Endothelial cell of hepatic sinusoid (primary cell): ENCODE results near the gene BFSP2.
"Not testable (repeated sequence)": the region's sequence is repeated elsewhere in the genome, so short reads cannot be mapped to it uniquely, and the experiment has no call there.

ENCODE experiments used
- in situ Hi-C: cut with HindIII; loops from 2 replicates; pipeline ENCODE4 v1.10.0; 2017; ENCODE audit warnings: low sequenced_read_pairs

The BFSP2 gene

DNA sequence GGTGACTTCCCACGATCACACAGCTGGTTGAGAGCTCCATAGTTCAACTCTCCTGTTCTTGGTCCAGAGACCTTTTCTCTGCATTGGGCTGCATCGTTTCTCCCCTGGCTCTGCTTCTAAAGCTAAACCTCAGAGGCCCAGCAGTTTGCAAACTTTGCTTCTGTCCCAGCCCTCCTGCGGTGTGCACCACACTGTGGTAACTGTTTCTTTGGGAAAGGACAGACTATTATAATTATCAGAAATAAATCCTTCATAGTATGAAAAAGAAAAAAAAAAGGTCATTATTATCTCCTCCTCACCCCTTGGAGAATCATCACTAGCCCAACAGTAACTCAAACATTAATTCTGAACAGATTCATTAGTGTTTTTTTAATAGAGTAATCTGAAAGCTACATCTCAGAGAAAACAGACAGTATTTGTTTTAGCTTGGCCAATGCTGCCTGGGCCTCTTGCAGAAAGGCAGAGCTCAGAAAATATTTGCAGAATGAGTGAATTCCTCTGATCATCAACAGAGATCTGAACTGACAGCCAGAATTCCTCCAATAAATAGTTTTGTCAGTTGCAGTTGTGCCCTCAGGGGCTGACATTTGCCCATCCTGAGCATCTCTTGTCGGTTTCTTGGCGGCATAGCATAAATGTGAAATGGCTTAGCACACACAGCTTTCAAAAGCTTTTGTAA lies 52.9 kb downstream of the BFSP2 start:
- in situ Hi-C loops, result loop anchor here (5.0 kb wide), 1 partner anchor 45 kb away; no protein-coding TSS in a partner anchor

DNA sequence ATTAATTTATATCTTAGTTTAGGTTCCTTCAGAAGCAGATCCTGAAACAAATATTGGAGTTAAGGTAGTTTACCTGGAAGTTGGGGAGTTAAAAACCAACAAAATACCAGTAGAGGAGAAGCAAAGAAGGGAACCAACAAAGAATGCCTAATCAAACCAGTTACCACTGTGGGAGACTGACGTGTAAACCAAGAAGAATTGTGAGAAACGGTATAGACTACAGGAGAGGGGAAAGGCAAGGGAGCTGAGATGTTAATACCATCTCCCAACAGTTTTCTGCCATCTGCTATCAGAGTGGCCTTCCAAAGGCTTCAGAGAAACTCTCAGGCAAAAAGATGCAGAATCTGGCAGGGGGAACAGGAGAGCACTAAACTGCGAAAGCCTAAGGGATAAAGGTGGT lies 53.5 kb downstream of the BFSP2 start:
- in situ Hi-C loops, result loop anchor here (5.0 kb wide), 1 partner anchor 44 kb away; no protein-coding TSS in a partner anchor

DNA sequence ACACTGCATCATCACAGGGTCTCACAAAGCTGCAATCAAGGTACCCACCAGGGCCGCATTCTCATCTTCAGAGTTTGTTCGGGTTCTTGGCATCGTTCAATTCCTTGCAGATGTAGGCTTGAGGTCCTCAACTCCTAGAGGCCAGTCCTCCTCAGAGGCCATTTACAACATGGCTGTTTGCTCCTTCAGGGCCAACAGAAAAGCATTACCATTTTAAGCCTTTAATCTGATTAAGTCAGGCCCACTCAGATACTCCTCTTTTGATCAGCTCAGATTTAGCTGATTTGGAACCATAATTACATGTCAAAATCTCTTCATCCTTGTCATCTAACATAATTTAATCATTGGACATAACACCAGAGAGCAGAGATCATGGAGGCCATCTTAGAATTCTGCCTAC lies 55.4 kb downstream of the BFSP2 start:
- in situ Hi-C loops, result no loop called here

DNA sequence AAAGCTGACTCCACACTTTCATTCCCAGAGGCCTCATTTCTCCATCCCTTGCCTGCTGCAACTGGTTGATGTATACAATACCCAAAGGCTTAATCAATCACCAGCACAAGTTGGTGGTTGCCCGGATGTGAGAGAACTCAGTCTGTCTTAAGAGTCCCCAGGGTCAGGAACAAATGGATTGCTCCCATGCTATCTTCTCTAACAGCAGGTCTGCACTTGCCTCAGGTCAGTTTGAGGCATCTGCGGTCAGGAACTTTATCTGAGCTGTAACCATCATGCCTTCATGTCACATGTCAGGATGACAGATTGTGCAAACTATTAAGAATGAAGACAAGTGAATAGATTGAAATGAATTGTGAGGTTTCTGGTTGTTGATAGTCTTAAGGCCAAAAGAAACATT lies 56.1 kb downstream of the BFSP2 start:
- in situ Hi-C loops, result no loop called here

DNA sequence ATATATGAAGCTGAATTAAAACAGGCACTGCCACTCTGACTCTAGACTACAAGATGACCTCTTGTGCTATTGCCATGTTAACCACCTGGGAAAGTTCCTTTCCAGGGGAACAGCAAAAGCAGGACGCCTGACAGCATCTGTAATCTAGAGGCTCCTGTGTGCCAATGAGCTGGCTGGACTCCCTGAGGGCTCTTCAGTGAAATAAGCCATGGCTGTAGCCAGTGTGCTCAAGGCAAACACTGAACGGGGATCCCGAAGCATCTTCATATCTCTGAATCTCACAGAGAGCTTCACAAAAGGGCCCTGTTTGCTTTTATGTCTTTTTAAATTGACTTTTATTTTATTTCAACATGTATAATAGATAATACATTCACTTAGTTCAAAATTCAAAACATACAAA lies 57.2 kb downstream of the BFSP2 start:
- in situ Hi-C loops, result no loop called here

DNA sequence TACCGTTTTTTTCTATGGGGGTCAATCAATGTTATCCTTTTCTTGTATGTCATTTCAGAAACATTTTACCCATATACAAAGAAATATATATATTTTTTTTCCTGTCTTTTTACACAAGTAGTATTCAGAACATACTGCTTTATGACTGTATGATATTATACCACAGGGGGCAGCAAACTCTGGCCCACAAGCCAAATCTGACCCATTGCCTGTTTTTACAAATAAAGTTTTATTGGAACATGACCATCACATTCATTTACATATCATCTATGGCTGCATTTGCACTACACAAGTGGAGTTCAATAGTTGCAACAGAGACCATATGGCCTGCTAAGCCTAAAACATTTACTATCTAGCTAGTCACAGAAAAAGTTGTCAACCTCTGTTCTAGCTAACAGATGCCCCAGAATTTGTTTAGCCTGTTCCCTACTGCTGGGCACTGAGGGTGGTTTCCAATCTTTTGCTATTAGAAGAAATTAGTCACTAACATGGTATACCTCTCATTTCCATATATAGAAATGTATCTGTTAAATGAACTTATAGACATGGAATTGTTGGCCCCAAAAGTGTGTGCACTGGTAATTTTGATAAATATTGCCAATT lies 57.7 kb downstream of the BFSP2 start:
- in situ Hi-C loops, result no loop called here

DNA sequence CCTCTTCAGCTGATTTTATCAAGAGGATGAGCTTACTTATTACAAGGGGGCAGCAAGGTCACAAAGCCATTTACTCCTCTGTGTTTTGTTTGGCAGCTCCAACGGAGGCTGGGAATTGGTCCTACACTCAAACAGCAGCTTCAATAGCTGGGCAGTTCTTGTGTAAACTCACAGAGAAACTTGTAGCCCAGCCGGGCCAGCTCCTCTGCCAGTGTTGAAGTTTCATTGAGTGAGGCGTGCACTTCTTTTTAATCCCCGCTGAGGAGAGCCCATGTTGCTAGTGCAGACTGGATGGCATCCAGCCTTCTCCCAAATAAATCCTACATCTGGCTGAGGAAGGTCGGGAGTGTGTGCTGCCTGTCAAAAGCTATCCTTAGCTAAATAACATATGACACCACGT lies 59.5 kb downstream of the BFSP2 start:
- in situ Hi-C loops, result no loop called here

DNA sequence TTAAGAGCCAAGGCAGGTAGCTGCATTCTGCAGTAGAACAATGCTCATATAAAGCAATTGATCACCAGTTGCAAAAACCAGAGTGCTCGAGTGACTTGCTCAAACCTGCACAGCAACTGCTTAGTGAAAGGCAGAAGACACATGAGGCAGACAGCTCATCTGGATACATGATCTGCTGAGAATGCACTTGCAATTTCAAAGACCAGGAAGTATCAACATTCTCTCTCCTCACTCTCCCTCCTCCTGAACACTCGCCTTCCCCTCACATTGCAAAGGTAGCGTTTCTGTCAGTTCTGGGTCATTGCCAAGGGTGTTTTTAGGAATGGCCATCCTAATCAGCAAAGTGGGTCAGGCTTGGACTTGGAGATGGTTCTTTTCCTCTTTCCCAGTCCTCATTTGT lies 61.0 kb downstream of the BFSP2 start:
- in situ Hi-C loops, result no loop called here

DNA sequence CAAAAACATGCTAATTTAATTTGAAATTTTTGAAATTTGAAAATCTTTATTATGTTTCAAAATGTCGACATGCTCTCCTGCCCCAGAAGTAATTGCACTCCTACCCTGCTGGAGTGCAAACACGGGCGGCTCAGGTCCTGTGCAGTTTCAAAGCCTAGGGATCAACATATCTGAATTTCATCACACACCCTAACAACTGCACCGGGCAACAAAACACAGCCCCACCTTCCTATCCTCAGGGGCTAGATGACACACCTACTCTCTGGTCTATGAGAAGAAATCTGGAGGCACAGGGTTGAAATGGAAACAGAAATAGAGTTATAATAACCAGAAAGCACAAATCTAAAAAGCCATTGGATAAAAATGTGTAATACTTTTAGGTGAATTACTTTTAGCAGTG lies 61.4 kb downstream of the BFSP2 start:
- in situ Hi-C loops, result no loop called here

DNA sequence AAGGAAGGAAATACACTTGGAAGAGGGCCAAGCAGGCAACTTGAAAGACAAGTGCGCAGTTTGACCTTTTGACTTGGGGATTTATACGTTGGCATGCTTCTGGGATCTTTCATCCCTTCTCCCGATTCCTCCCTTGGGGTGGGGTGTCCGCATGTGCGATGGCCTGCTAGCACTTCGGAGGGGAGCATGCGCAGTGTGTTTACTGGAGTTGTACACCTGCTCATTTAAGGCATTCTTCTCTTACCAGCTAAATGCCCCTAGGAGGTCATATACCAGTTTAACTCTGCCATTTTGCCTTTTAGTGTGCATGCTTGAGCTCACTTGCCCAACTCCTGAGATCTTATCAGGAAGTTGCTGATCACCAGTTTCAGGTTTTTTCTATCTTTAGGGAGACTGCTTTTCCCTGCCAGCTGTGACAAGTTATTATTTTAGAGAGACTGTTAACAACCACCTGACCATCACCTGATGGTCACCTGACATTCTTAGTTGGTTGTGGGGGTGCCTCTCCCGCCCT lies 63.5 kb downstream of the BFSP2 start:
- in situ Hi-C loops, result no loop called here

DNA sequence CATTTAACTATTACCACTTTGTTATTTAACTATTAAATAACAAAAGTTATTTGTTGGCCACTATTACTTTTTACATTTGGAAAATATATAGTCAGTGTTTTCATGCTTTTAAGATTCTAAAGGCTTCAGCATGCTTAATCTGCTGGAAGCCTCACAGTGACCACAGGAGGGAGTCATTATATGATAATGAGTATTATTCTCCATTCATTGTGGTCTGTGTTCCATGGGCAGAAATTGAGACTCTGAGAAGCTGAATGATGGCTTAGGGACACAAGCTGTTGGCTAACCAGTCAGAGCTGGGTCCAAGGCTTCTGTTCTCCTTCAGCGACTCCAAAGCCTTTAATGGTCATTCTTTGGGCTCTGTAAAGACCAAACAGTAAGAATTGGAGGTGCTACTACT lies 64.7 kb downstream of the BFSP2 start:
- in situ Hi-C loops, result no loop called here

DNA sequence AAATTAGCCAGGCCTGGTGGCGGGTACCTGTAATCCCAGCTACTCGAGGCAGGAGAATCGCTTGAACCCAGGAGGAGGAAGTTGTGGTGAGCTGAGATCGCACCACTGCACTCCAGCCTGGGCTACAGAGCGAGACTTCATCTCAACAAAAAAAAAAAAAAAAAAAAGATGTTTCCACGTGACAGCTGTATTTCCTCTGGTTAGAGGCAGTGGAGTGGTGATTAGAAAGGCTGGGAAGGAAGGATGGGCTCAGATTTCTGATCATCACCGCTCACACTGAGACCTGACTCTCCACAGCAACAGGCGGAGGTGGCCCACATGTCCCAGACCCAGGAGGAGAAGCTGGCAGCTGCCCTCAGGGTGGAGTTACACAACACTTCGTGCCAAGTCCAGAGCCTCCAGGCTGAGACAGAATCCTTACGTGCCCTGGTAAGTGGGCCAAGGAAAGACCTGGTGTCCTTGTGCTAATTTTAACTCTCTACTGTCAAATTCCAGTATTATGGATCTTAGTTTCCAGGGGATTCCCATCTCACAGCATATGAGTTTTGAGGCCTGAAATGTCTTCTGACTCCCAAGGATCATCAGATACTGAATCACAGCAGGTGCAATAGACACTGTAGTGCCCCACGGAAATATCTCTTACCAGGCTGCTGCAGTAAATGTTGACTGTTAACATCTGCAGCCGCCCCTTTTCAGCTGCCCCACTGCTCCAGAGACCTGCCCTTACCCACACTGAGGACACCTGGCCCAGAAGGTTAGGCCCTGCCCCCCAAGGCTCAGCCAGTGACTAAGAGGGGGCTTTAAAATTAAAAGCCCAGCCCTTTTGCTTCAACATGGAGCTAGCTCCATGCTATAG lies 66.9 kb downstream of the BFSP2 start:
- in situ Hi-C loops, result no loop called here

DNA sequence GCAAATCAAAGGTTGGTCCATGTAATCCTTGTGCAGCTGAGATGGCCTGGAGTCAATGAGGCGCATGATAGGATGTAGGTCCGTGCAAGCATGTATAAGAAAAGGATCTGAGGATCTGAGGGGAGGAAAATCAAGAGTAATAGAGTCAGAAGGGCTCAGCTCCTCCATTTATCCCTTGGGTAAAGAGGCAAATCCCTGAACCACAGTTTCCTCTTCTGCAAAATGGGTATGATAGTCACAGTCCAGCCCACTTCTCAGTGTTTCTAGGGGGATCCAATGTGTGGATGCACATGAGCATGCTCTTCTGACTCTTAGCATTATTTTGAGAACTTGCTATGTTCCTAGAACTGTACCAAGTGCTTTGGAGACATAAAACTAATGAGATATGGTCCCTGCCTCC lies 67.9 kb downstream of the BFSP2 start:
- in situ Hi-C loops, result no loop called here

DNA sequence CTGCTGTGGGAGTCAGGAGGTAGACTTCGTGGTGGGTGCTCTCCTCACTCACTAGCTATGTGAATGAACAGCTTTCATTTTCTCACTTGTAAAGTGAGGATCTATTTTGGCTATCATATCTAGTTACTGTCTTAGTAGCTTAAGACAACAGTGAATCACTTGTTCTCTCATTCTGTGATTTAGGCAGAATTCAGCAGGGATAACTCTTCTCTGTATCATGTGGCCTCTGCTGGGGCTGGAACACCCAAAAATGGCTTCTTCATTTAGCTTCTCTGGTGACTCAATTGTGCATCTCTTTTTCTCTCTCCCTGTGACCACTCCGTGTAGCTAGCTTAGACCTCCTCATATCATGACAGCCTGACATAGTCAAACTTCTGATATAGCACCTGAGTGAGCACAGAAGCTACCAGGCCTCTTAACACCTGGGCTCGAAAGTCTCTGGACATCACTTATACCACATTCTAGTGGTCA lies 68.4 kb downstream of the BFSP2 start:
- in situ Hi-C loops, result no loop called here

DNA sequence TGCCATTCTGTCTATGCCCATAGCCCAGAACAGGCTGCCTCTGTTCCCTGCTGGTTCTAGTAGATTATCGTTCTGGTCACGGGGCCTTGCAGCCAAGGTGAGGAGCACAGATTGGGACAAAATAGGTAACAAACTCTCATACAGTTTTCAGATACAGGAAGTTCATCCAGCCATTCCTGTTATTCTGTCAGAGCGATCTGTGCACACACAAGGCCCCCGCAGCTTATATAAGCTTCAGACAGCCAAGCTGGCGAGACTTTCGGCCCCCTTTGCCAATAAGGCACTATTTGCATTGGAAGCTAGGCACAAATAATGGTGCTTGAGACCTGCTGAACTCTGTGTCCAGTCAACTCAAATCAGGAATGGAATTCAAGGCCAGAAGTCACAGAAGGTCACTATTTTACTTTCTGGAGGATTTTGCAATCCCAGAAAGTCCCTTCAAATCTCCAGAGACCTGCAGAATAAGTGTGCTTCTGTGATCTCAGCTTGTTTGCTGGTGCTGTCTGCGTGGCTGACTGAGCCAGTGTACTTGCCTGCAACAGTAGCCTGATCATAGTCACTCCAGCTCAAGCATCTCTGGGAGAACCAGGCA lies 69.4 kb downstream of the BFSP2 start:
- in situ Hi-C loops, result no loop called here

DNA sequence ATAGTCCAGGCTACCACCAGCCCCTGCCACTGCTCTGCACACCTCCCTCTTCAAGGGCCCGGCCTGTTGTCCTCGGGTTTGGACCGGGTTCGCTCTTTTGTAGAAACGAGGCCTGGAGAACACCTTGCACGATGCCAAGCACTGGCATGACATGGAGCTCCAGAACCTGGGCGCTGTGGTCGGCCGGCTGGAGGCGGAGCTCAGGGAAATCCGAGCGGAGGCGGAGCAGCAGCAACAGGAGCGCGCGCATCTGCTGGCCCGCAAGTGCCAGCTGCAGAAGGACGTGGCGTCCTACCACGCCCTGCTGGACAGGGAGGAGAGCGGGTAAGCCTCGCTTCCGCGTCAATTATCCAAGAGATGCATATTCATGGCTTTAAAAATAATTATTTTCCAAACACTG lies 72.4 kb downstream of the BFSP2 start:
- in situ Hi-C loops, result no loop called here

DNA sequence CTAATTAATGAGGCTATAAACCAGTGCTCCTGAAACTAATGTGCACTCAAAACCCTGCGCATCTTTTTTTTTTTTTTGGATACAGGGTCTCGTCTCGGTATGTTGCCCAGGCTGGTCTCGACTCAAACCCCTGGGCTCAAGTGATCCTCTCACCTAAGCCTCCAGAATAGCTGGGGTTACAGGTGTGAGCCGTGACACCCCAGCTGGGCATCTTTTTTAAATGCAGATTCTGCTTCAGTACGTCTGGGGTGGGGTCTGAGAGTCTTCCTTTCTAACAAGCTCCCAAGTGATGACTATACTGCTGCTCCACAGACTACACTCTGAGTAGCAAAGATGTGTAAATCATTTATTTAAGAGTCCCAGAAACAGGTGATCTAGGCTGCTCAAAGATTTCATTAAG lies 73.0 kb downstream of the BFSP2 start:
- in situ Hi-C loops, result no loop called here

DNA sequence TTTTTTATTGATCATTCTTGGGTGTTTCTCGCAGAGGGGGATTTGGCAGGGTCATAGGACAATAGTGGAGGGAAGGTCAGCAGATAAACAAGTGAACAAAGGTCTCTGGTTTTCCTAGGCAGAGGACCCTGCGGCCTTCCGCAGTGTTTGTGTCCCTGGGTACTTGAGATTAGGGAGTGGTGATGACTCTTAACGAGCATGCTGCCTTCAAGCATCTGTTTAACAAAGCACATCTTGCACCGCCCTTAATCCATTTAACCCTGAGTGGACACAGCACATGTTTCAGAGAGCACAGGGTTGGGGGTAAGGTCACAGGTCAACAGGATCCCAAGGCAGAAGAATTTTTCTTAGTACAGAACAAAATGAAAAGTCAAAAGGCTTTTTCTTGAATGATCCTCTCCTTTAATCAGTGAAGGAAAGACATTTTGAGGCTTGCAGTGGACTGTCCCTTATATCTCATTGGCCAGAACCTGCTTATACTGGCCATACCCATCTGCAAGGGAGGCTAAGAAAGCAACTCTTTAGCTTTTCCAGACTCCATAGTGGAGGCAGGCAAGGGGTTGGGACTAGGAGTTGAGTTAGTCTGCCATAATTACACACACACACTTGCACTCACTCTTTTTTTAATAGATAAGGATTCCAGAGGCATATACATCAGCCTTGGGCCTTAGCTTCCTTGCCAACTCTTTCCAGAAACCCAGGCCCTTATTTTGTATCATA lies 73.8 kb downstream of the BFSP2 start:
- in situ Hi-C loops, result not testable (repeated sequence)

DNA sequence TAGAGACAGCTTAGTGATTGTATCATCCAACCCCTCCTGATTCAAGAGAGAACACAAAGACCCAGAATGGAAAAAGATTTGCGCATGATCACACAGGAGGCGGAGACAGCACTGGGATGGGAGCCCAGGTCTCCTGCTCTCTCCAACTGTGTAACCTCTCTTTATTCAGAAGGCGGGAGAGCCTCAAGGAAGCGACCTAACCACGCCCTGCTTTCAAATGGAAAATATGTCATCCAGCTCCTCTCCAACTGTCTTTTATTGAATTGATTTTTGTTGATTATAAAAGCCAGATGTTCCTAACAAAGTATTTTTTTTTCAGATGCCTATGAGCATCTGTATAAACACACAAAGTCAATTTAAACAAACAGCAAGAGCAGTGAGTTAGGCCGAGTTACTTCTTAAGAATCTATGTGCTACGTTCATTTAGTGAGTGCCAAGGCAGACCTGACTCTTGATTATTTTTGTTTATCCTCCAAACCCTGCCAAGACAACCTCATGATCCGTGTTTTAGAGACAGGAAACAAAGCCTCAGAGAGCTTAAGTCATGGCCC lies 74.5 kb downstream of the BFSP2 start:
- in situ Hi-C loops, result no loop called here

DNA sequence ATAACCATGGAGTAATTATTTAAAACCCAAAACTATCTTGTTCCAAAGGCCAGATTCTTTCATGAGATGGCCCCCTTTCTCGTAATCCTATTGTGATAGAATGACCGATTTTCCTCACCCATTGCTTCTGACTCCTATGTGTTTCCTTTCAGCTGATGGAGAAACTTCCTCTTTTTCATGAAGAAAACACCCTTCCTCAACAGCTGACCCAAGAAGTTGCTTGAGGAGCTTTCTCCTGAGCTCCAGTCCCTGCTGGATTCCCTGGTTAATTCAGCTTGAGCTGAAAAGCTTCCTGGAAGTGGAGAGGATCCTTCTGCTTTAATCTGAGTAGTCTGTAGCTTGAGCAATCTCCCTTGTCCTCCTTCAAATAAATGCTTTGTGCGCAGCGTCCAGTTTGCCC lies 75.0 kb downstream of the BFSP2 start:
- in situ Hi-C loops, result loop anchor here (25.0 kb wide), 1 partner anchor 112 kb away; no protein-coding TSS in a partner anchor
